Natural killer cell (primary cell): Measurements from ENCODE around the gene DGKD. TPM values are rescaled to one million over a fixed set of nuclear protein-coding genes. Genes with fewer than 3 reads are reported as not detected.

Experiments used
- ATAC-seq, 3 donors: fragments of 150-1000 bp in 2 of 3; fragments of 200-7000 bp in 1 of 3; cut with Tn5 transposase; 1 replicate in 1 of 3; 2 replicates in 2 of 3; pipeline ENCODE4 v1.10.0; 2021; ENCODE audit warnings: mild to moderate bottlenecking in 2 of 3, moderate library complexity in 2 of 3
- DNase-seq, 2 donors: peaks; one replicate each; pipeline versions ENCODE4 v3.0.0 to v3.0.0-alpha.2; 2013 to 2021; ENCODE audit warnings: mixed read lengths in 1 of 2
- H3K27ac ChIP-seq: one replicate; pipeline ENCODE4 v1.5.1; 2013; ENCODE audit warnings: mild to moderate bottlenecking, low read length
- H3K27me3 ChIP-seq: one replicate; pipeline ENCODE4 v1.6.1; 2013; ENCODE audit warnings: low read length; ENCODE audit not compliant: control insufficient read depth, insufficient read depth
- H3K36me3 ChIP-seq: one replicate; pipeline ENCODE4 v1.6.1; 2013; ENCODE audit warnings: low read length; ENCODE audit not compliant: control insufficient read depth, insufficient read depth
- H3K4me1 ChIP-seq: one replicate; pipeline ENCODE4 v1.6.1; 2013; ENCODE audit warnings: low read length; ENCODE audit not compliant: control insufficient read depth, insufficient read depth
- H3K4me3 ChIP-seq: one replicate; pipeline ENCODE4 v1.5.1; 2013; ENCODE audit warnings: low read length
- H3K9me3 ChIP-seq: one replicate; pipeline ENCODE4 v1.6.1; 2013; ENCODE audit warnings: low read length; ENCODE audit not compliant: control insufficient read depth, insufficient read depth
- H3K27ac Mint-ChIP-seq, 2 donors: one replicate each; pipeline ENCODE4 v1.8.0; 2022; ENCODE audit warnings: mild to moderate bottlenecking in 2 of 2, mixed read lengths in 2 of 2, moderate library complexity in 1 of 2
- H3K27me3 Mint-ChIP-seq, 2 donors: one replicate each; pipeline ENCODE4 v1.8.0; 2022; ENCODE audit warnings: low read depth in 2 of 2, mixed read lengths in 2 of 2
- H3K36me3 Mint-ChIP-seq: one replicate; pipeline ENCODE4 v1.8.0; 2022; ENCODE audit warnings: mixed read lengths
- H3K4me1 Mint-ChIP-seq, 2 donors: one replicate each; pipeline ENCODE4 v1.8.0; 2022; ENCODE audit warnings: mixed read lengths in 2 of 2
- H3K4me3 Mint-ChIP-seq: one replicate; pipeline ENCODE4 v1.8.0; 2022; ENCODE audit warnings: mild to moderate bottlenecking, moderate library complexity, mixed read lengths
- H3K9me3 Mint-ChIP-seq, 2 donors: one replicate each; pipeline ENCODE4 v1.8.0; 2022; ENCODE audit warnings: mixed read lengths in 2 of 2
- CTCF ChIP-seq: fragments of 200-600 bp; IDR thresholded peaks from one replicate; pipeline ENCODE4 v1.8.0; 2022; ENCODE audit warnings: antibody characterized with exemption
- WGBS: methylation state at CpG from one replicate; pipeline ENCODE4 v1.1.7; 2013; ENCODE audit warnings: missing lambda C conversion rate; ENCODE audit not compliant: insufficient coverage; 5-methylcytosine and 5-hydroxymethylcytosine counted together
- intact Hi-C: fragments of 100-400 bp; cut with micrococcal nuclease; formaldehyde crosslinking; loops from one replicate; pipeline ENCODE4 v1.14.2; 2022
- total RNA-seq, 4 donors: library from RNA; stranded (reverse); fragments of 120-200 nt in 1 of 4; gene quantifications; one replicate each; pipeline versions ENCODE4 v1.2.3 to v1.2.4, GENCODE V29; 2013 to 2022

The DGKD gene
- total RNA-seq, 3 donors from 2014 or later (not counting 1 experiment from before 2014, with no cell fraction given): 299 to 456 (median 329) TPM

GRCh38 chr2:233407771-233408181 is 53.5 kb downstream of the DGKD start:
- Histone ChIP-seq H3K27me3 (no peaks in the 10 kb centered on the region), H3K36me3 (peaks cover 19% of the 10 kb centered on the region), H3K4me3 (no peak overlapping the region), H3K27ac (no peak overlapping the region), H3K4me1 (peaks cover 21% of the 10 kb centered on the region), H3K9me3 (no peaks in the 10 kb centered on the region)
- ATAC-seq (no peak), DNase-seq (no peak)
- WGBS: 98% methylated on average over 8 of the region's 8 CpGs
- H3K27me3 Mint-ChIP-seq: no peaks in the 10 kb centered on the region
- peaks cover 51 to 73% of the 10 kb centered on the region in 2 donors for H3K4me1 Mint-ChIP-seq
- intact Hi-C loops: loop anchor here (2.0 kb wide), 2 partner anchors 15 to 49 kb away; no protein-coding TSS in a partner anchor
- H3K27ac Mint-ChIP-seq: peak overlapping the region; percentile 78 to 84
- H3K9me3 Mint-ChIP-seq: no peaks in the 10 kb centered on the region
- H3K4me3 Mint-ChIP-seq: no peak overlapping the region
- no peak for TF ChIP-seq CTCF
- H3K36me3 Mint-ChIP-seq: peaks cover 18% of the 10 kb centered on the region

GRCh38 chr2:233408366-233409285 is 54.3 kb downstream of the DGKD start:
- Histone ChIP-seq H3K9me3 (no peaks in the 10 kb centered on the region), H3K36me3 (peaks cover 19% of the 10 kb centered on the region), H3K27ac (peak overlapping the region; percentile 6), H3K27me3 (no peaks in the 10 kb centered on the region), H3K4me1 (peaks cover 25% of the 10 kb centered on the region), H3K4me3 (no peak overlapping the region)
- DNase-seq: peak in 1 of 2 donors; percentile 42
- peak; percentile 32 to 55 (median 42) for ATAC-seq
- intact Hi-C loops: loop anchor here (2.0 kb wide), 2 partner anchors 14 to 50 kb away; no protein-coding TSS in a partner anchor
- no peak for TF ChIP-seq CTCF
- peak overlapping the region; percentile 69 for H3K4me3 Mint-ChIP-seq
- H3K9me3 Mint-ChIP-seq: no peaks in the 10 kb centered on the region
- WGBS: 67% methylated on average over 9 of the region's 9 CpGs
- H3K4me1 Mint-ChIP-seq: peaks cover 51 to 78% of the 10 kb centered on the region in 2 donors
- peak overlapping the region; percentile 78 to 84 for H3K27ac Mint-ChIP-seq
- peaks cover 18% of the 10 kb centered on the region for H3K36me3 Mint-ChIP-seq
- no peaks in the 10 kb centered on the region for H3K27me3 Mint-ChIP-seq

GRCh38 chr2:233409286-233409991 is 55.1 kb downstream of the DGKD start:
- H3K27ac Mint-ChIP-seq: peak overlapping the region; percentile 78 to 84
- peak in 1 of 2 donors; percentile 76 for DNase-seq
- H3K4me3 ChIP-seq: no peak overlapping the region

More at GRCh38 chr2:233409286-233409991, 55.1 kb downstream of the DGKD start:
- Histone ChIP-seq H3K4me1 (peaks cover 33% of the 10 kb centered on the region), H3K27ac (peak overlapping the region; percentile 39), H3K36me3 (peaks cover 24% of the 10 kb centered on the region), H3K9me3 (no peaks in the 10 kb centered on the region), H3K27me3 (no peaks in the 10 kb centered on the region)
- 11% methylated on average over 1 of the region's 6 CpGs for WGBS
- no peak for TF ChIP-seq CTCF
- H3K27me3 Mint-ChIP-seq: no peaks in the 10 kb centered on the region
- no peaks in the 10 kb centered on the region for H3K9me3 Mint-ChIP-seq
- H3K36me3 Mint-ChIP-seq: peaks cover 14% of the 10 kb centered on the region
- peak; percentile 77 to 82 (median 82) for ATAC-seq
- peak overlapping the region; percentile 69 for H3K4me3 Mint-ChIP-seq
- intact Hi-C loops: loop anchor here (2.0 kb wide), 2 partner anchors 13 to 51 kb away; no protein-coding TSS in a partner anchor
- H3K4me1 Mint-ChIP-seq: peaks cover 51 to 81% of the 10 kb centered on the region in 2 donors
